SKM-1 treated with dmso at 0.1 percent for 144 hours (cell line): ENCODE results near the gene CLEC4A.
"Not testable (repeated sequence)": the region's sequence is repeated elsewhere in the genome, so short reads cannot be mapped to it uniquely, and the experiment has no call there.

ENCODE experiments used
- DNase-seq: peaks from one replicate; lab custom pipeline; 2025; ENCODE audit not compliant: unreplicated experiment; lab: John Stamatoyannopoulos, UW

CLEC4A gene

DNA sequence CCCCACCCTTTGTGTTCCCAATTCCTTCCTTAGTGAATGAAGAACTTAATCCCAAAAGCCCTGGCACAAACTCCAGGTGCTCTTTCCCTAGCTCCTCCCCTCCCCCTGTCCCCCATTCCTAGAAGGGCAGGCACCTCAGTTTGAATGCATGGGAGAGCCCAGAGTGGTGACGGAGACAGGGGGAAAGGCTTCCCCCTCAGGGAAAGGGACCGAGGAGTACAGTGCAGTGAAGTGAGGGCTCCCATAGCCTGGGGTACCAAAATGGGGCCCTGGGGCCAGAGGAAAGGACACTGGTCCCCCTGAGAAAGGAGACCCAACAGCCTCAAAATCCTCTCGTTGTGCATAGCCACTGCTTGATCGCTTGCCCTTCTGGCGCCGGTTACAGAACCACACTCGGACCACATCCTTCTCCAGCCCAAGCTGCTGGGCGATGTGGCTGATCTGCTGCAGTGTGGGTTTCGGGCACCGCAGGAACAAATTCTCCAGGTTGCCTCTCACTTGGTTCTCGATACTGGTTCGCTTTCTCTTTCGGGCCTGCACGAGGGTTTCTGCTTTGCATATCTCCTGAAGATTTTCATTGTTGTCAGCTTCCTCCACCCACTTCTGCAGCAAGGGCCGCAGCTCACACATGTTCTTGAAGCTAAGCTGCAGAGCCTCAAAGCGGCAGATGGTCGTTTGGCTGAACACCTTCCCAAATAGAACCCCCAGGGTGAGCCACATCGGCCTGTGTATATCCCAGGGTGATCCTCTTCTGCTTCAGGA, 10.4 kb downstream of the CLEC4A start:
- not testable (repeated sequence) for DNase-seq

DNA sequence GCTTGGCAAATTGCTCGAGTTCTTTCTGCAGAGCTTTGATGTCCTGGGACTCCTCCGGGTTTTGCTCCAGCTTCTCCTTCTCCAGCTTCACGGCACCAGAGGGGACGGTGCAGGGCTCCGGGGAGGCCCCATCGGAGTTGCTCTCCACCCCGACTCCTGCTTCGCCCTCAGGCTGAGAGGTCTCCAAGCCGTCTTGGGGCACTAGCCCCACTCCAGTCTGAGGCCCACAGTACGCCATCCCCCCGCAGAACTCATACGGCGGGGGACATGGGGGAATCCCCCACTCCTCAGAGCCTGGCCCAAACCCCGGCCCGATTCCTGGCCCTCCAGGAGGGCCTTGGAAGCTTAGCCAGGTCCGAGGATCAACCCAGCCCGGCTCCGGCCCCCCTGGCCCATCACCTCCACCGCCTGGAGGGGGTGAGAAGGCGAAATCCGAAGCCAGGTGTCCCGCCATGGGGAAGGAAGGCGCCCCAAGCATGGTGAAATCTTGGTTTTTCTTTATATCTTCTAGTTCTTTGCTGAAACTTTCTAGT, 11.0 kb downstream of the CLEC4A start:
- not testable (repeated sequence) for DNase-seq

DNA sequence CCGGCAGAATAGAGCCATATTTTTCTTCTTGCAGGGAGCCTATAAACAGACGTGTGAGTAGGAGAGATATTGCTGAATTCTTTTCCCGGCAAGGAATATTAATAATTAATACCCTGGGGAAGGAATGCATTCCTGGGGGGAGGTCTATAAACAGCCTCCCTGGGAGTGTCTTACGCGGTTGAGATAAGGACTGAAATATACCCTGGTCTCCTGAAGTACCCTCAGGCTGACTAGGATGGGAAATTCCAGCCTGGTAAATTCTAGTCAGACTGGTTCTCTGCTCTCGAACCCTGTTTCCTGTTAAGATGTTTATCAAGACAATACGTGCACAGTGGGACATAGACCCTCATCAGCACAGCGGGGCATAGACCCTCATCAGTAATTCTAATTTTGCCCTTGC, 18.2 kb downstream of the CLEC4A start:
- not testable (repeated sequence) for DNase-seq

DNA sequence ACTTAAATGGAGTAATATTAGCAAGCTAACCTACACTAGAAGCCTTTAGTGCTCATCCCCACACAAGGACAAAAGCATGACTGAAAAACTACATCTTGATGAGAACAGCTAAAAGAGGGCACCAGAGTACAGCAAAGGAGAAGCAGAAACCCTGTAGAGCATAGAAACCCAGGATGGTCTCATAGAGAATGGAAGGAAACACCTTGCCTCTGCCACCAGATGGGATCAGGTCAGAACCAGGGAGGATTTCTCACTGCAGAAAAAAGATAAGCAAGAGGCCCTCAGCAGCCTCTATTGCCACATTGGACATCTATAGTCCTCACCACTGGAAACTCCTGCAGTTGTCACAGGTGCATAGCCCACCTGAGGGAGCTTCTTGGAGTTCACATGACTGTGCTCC, 19.8 kb downstream of the CLEC4A start:
- no peak for DNase-seq

DNA sequence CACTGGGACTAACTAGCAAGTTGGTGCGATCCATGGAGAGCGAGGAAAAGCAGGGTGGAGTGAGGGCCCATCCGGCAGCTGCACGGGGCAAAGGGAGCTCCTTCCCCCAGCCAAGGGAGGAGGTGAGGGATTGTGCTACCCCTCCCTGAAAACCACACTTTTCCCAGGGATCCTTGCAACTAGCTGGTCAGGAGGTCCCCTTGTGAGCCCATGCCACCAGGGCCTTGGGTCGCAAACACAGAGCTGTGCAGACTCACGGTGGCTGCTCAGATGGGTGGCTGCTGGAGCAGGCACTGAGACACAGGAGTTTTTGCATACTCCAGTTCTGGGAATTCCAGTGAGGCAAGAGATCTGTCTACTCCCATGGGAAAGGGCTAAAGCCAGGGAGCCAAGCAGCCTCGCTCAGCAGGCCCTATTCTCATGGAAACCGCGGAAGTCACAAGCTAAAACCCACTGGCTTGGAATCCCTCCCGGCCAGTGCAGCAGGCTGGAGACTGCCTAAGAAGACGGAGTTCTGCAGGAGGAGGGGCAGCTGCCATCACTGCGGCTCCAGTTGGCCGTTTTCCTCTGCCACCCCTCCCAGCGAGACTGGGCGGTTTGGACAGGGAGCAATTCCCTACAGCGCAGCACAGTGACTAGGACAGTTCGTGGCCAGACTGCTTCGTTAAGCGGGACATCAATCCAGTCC, 22.5 kb downstream of the CLEC4A start:
- DNase-seq: no peak

DNA sequence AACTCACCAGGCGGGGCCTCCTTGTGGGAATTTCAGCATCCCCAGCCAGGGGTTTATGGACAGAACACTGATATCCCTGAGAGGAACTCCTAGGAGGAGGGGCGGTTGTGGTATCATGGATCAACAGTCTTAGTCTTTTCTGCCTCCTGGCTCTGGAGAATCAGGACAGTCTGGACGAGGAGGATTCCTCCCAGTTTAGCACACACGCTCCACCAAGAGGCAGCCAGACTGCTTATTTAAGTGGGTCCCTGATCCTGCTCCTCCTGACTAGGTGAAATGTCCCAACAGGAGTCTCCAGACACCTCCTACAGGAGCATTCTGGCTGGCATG, 23.0 kb downstream of the CLEC4A start:
- no peak for DNase-seq

DNA sequence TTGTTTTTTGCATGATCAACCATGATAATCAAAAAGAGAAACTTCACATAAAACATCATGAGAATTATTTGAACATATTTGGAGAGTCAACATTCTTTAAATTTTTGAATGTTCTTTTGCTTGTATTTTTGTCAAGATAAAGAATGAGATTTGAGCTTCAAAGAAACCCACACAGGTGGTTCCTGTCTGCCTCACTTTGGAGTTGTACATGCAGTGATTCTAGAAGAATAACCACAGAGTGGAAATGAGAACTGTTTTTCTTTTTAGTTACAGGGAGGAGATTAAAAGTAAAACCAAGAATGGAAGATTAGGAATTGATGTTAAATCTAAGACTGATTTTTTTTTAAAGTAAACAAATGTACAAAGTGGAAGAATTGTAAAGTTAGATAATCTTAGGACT, 31.1 kb downstream of the CLEC4A start:
- no peak for DNase-seq

DNA sequence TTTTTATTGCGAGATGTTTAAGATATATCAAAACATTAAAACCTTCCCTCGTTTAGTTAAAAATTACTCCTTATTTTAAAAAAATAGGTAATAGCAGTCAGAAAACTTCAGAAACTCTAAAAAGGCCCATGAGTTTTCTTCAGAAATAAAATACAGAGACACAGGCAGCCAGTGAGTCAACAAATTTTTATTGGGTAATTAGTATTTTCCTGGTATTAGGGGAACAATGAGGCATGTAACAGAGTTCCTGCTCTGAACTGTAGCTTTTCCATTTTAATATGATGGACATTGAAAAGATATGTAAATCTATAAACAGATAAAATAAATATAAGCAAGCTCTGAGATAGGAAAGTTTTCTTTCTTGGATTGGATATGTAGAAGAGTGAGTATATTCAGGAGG, 33.0 kb downstream of the CLEC4A start:
- no peak for DNase-seq

DNA sequence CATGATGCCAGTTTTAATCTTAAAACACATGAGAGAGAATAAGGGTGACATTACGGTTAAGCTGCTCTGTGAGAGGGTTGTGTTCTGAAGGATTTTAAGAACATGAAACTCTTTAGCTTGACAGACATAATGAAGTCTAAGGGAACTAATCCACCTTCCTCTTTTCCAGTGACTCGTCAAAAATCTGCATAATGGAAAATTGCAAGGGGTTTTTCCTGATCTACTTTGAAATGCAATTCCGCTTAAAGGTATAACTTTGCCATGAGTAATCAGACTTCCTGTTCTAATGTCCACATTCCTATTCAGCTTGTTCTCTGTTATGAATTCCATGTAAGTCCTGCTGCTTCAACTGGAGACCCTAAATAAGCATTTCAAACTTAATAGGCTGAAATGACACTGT, 33.4 kb downstream of the CLEC4A start, which contains the start of gene ZNF705A:
ZNF705A (plus strand) TSS at position 171 of the 400 bp plus-strand sequence. CDS start 15,611 bp downstream, outside the sequence.
- DNase-seq: peak; percentile 67

DNA sequence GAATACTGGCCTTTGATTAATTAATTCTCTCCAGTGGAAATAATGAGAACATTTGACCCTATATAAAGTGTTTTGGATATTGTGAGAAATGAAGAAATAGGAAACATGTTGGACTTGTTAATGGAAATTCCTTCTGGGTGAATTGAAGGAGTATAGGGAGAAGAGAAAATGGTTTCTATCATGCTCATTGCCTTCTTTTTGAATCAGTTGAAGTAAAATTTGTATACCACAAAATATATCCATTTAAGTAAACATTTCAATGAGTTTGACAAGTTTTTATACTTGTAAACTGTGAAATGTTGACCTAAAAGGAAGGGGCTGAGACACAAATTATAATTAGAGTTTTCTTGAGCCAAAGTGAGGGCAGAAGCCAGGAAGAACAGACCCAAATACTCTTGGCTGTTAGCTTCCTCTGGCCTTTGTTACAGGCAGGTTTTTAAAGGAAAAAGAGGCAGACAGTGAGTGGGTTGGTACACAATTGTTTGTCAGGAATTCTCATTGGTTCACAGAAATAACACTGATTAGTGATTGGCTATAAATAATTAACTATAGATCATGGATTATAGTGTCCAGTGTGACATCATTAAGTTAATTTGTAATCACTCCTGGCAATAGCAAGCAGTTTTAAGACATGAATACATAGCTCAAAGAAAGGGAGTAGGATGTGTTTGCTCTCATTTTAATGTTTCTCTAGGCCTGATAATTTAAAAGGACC, 34.2 kb downstream of the CLEC4A start:
- no peak for DNase-seq

DNA sequence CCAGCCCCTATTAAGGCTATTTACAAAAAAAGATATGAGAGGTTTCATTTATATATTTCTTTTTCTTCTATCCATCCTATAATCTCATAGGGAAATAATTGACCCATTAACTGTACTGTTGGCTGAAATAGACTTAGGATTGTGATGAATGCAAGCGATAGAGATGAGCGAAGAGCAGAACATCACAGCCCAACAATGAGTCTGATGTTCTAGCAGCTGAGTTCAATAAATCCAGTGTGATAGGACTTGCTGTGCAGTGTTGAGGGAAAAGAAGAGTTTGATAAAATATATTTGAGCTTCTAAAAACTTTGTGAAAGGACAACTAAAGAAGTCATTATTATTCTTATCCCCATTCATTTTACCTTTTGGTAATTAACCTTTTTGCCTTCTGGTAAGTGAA, 49.5 kb downstream of the CLEC4A start:
- DNase-seq: not testable (repeated sequence)

DNA sequence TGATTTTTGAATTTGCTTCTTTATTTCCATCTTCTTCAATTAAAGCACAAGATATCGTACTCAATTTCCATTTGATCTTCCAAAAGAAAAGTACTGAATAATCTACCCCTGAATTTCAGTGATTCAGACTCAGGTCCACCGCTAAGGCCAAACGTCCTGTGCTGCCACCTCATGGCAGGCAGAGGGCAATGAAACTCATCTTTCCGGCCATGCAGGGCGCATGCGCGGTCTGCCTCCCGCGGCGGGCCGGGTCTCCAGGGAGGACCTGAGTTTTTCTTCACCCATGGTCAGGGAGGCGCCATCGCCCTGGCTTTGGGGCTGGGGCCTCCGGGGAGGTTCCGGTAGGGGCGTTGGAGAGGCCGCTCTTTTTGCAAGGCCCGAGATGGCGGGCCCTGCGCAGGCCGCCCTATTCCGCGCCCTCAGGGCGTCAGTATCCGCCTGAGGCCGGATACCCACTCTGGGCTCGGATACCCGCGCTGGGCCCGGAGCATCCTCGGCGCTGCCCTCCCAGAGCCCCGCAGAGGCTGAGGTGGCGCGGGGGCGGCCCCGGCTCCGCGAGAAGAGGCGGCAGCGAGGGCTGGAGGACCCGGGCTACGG, 56.7 kb downstream of the CLEC4A start:
- peak; percentile 14 for DNase-seq

DNA sequence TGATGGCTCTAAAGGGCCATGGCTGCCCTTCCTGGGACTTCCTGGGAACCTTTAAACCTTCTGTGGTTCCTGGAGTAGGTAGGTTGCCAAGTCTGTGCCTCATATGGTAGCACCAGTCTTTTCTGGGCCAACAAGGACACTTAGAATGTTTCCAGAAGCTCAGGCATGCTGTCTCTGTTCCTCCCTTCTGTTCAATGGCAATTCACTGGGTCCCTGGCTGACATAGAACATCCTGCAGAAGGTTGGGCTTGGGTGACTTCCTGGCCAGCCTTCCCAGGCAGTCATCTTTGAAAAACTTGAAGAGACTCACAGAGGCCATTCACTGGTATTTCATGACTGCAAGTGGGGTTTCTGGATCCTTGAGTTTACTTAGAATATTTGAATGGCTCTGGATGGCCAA, 57.9 kb downstream of the CLEC4A start:
- DNase-seq: not testable (repeated sequence)

DNA sequence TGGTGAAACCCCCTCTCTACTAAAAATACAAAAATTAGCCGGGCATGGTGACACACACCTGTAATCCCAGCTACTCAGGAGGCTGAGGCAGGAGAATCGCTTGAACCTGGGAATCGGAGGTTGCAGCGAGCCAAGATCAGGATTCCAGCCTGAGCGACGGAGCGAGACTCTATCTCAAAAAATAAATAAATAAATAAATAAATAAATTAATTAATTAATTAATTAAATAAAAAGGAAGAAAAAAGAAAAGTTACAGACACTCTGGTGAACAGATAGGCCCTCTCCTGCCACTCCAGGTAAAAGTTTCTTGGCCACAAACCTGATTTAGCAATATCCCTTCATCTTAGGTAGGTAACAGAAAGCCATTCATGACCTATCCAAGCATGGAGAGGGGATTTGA, 59.5 kb downstream of the CLEC4A start:
- not testable (repeated sequence) for DNase-seq

DNA sequence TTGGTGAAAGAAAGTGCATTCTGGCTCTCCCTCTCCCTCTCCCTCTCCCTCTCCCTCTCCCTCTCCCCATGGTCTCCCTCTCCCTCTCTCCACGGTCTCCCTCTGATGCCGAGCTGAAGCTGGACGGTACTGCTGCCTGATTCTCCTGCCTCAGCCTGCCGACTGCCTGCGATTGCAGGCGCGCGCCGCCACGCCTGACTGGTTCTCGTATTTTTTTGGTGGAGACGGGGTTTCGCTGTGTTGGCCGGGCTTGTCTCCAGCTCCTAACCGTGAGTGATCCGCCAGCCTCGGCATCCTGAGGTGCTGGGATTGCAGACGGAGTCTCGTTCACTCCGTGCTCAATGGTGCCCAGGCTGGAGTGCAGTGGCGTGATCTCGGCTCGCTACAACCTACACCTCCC, 59.9 kb downstream of the CLEC4A start:
- DNase-seq: not testable (repeated sequence)

DNA sequence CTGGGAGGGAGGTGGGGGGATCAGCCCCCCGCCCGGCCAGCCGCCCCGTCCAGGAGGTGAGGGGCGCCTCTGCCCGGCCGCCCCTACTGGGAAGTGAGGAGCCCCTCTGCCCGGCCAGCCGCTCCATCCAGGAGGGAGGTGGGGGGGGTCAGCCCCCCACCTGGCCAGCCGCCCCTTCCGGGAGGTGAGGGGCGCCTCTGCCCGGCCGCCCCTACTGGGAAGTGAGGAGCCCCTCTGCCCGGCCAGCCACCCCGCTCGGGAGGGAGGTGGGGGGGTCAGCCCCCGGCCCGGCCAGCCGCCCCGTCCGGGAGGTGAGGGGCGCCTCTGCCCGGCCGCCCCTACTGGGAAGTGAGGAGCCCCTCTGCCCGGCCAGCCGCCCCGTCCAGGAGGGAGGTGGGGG, 60.8 kb downstream of the CLEC4A start:
- DNase-seq: not testable (repeated sequence)

DNA sequence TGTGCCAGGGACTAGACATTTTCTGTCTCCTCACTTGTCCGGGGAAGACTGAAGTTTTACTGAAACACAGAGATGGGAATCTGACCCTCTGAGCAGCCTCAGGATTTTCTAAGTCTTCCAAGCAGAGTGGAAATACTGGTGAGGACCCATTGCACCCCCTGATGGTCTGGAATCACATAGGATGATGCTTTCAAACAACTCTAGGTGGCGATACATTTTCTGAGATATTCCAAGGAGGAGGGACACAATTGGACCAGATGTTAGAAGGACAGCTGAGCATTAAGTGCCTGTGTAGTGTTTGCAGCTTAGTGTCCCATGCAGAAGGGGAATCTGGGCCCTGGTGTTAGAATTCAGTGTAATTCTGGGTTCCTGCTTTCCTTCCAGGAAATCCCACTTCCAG, 64.7 kb downstream of the CLEC4A start:
- DNase-seq: not testable (repeated sequence)
